Measurements from ENCODE around the gene RNF208. TPM values are rescaled to one million over a fixed set of nuclear protein-coding genes. Genes with fewer than 3 reads are reported as not detected.

The RNF208 gene
- total RNA-seq = 0.29 TPM in 1 of 2 replicates, not detected in the other

GRCh38 chr9:137222190-137223077, at the start of gene RNF208:
RNF208 (minus strand) TSS chr9:137222240; CDS start chr9:137221212, 1,028 bp downstream.
- DNase-seq (ENCODE audit: insufficient read length, low spot score, missing footprints) = no peak
- Histone ChIP-seq H3K4me3 (ENCODE audit: insufficient read depth, low read length) (peak within 1 kb of the TSS; percentile 90), H3K4me1 (ENCODE audit: insufficient read depth, low read length) (peaks cover 19% of the 10 kb centered on the region), H3K79me2 (ENCODE audit: insufficient read depth, low read length) (no peaks in the 10 kb centered on the region), H4K20me1 (ENCODE audit: insufficient read depth, low read length) (no peaks in the 10 kb centered on the region), H3K36me3 (ENCODE audit: insufficient read depth, low read length) (no peaks in the 10 kb centered on the region), H3K27ac (ENCODE audit: low read depth, low read length) (no peak within 1 kb of the TSS), H3K9me3 (ENCODE audit: low read depth, low read length) (no peaks in the 10 kb centered on the region), H2AFZ (ENCODE audit: low read length) (peak within 1 kb of the TSS; percentile 51), H3K4me2 (ENCODE audit: insufficient read depth, low read length) (peak within 1 kb of the TSS; percentile 86), H3K27me3 (ENCODE audit: insufficient read depth, low read length) (no peaks in the 10 kb centered on the region)
- no peak for TF ChIP-seq CTCF (IDR thresholded peaks at IDR 0.05; ENCODE audit: extremely low read depth, low read depth, low read length)

GRCh38 chr9:137271696-137272076, 49.6 kb upstream of the RNF208 start:
- H3K79me2 ChIP-seq (ENCODE audit: insufficient read depth, low read length) = peaks cover 14% of the 10 kb centered on the region

GRCh38 chr9:137270929-137271695, 49.1 kb upstream of the RNF208 start:
- H3K4me1 ChIP-seq (ENCODE audit: insufficient read depth, low read length) = peaks cover 20% of the 10 kb centered on the region
- TF ChIP-seq CTCF (IDR thresholded peaks at IDR 0.05; ENCODE audit: extremely low read depth, low read depth, low read length) = no peak
- H3K36me3 ChIP-seq (ENCODE audit: insufficient read depth, low read length) = peaks cover 42% of the 10 kb centered on the region
- no peaks in the 10 kb centered on the region for H3K27me3 ChIP-seq (ENCODE audit: insufficient read depth, low read length)
- H3K79me2 ChIP-seq (ENCODE audit: insufficient read depth, low read length) = peaks cover 14% of the 10 kb centered on the region
- H3K4me2 ChIP-seq (ENCODE audit: insufficient read depth, low read length) = no peak overlapping the region
- H3K27ac ChIP-seq (ENCODE audit: low read depth, low read length) = no peak overlapping the region
- H3K9me3 ChIP-seq (ENCODE audit: low read depth, low read length) = no peaks in the 10 kb centered on the region
- DNase-seq (ENCODE audit: insufficient read length, low spot score, missing footprints) = peak; percentile 85
- peaks cover 11% of the 10 kb centered on the region for H4K20me1 ChIP-seq (ENCODE audit: insufficient read depth, low read length)
- H2AFZ ChIP-seq (ENCODE audit: low read length) = no peak overlapping the region
- H3K4me3 ChIP-seq (ENCODE audit: insufficient read depth, low read length) = no peak overlapping the region

More at GRCh38 chr9:137271696-137272076, 49.6 kb upstream of the RNF208 start:
- no peaks in the 10 kb centered on the region for H3K27me3 ChIP-seq (ENCODE audit: insufficient read depth, low read length)
- no peak overlapping the region for H2AFZ ChIP-seq (ENCODE audit: low read length)
- no peaks in the 10 kb centered on the region for H3K9me3 ChIP-seq (ENCODE audit: low read depth, low read length)
- no peak overlapping the region for H3K4me2 ChIP-seq (ENCODE audit: insufficient read depth, low read length)
- H3K4me1 ChIP-seq (ENCODE audit: insufficient read depth, low read length) = peaks cover 25% of the 10 kb centered on the region
- H4K20me1 ChIP-seq (ENCODE audit: insufficient read depth, low read length) = peaks cover 11% of the 10 kb centered on the region
- peaks cover 39% of the 10 kb centered on the region for H3K36me3 ChIP-seq (ENCODE audit: insufficient read depth, low read length)
- TF ChIP-seq CTCF (IDR thresholded peaks at IDR 0.05; ENCODE audit: extremely low read depth, low read depth, low read length) = no peak
- H3K4me3 ChIP-seq (ENCODE audit: insufficient read depth, low read length) = no peak overlapping the region
- H3K27ac ChIP-seq (ENCODE audit: low read depth, low read length) = no peak overlapping the region
- DNase-seq (ENCODE audit: insufficient read length, low spot score, missing footprints) = peak; percentile 68
